Effector CD8-positive, alpha-beta T cell (primary cell): ENCODE measurements around the gene EXOC3L1.
A peak's percentile ranks its signal among the peaks of the same experiment; 100 is the strongest.

Source experiments
- DNase-seq: peaks from one replicate; lab custom pipeline; 2025; lab: John Stamatoyannopoulos, UW

EXOC3L1 gene

GRCh38 chr16:67199011-67199807, 9.3 kb upstream of the EXOC3L1 start, which contains the start of gene ELMO3:
ELMO3 (plus strand) TSS chr16:67199131; CDS start chr16:67199327, 196 bp downstream.
- no peak for DNase-seq

- DNase-seq: no peak
Measured at GRCh38 chr16:67198238-67198734, 8.3 kb upstream of the EXOC3L1 start.

GRCh38 chr16:67197704-67198103, 7.8 kb upstream of the EXOC3L1 start:
- DNase-seq: no peak

GRCh38 chr16:67196881-67197280, 6.9 kb upstream of the EXOC3L1 start:
- DNase-seq: no peak

- no peak for DNase-seq
Measured at GRCh38 chr16:67195676-67196075, 5.7 kb upstream of the EXOC3L1 start.

GRCh38 chr16:67194260-67194659, 4.3 kb upstream of the EXOC3L1 start:
- DNase-seq: no peak

GRCh38 chr16:67193536-67193935, 3.6 kb upstream of the EXOC3L1 start:
- no peak for DNase-seq

- DNase-seq: no peak
Measured at GRCh38 chr16:67192781-67193361, 2.9 kb upstream of the EXOC3L1 start.

GRCh38 chr16:67191995-67192681, 2.2 kb upstream of the EXOC3L1 start, which contains the start of gene E2F4:
E2F4 (plus strand) TSS chr16:67192155; CDS start chr16:67192228, 73 bp downstream.
- peak; percentile 65 for DNase-seq

- no peak for DNase-seq
Measured at GRCh38 chr16:67191411-67191994, 1.6 kb upstream of the EXOC3L1 start.

- DNase-seq: no peak
Measured at GRCh38 chr16:67190448-67191399, 788 bp upstream of the EXOC3L1 start.

GRCh38 chr16:67188798-67189197, 1.1 kb downstream of the EXOC3L1 start:
- DNase-seq: no peak

- DNase-seq: no peak
Measured at GRCh38 chr16:67188323-67188722, 1.6 kb downstream of the EXOC3L1 start.

- DNase-seq: no peak
Measured at GRCh38 chr16:67187175-67187890, 2.6 kb downstream of the EXOC3L1 start.

- no peak for DNase-seq
Measured at GRCh38 chr16:67186550-67186950, 3.4 kb downstream of the EXOC3L1 start.

GRCh38 chr16:67185651-67186134, 4.2 kb downstream of the EXOC3L1 start:
- DNase-seq: no peak

- peak; percentile 80 for DNase-seq
Measured at GRCh38 chr16:67184995-67185650, 4.8 kb downstream of the EXOC3L1 start.

- no peak for DNase-seq
Measured at GRCh38 chr16:67184453-67184994, 5.4 kb downstream of the EXOC3L1 start.
